OCI-LY3 (cell line): ENCODE data around the gene KRTAP22-1.

Experiments used
- H2AFZ ChIP-seq: fragments of 200-600, 300-600 bp; shearing (Covaris generic); 2 replicates; pipeline ENCODE4 v1.6.0; 2014; ENCODE audit warnings: antibody characterized with exemption, low read depth, low read length
- H3K27ac ChIP-seq: fragments of 200-600, 300-600 bp; sonication (generic); 2 replicates; pipeline ENCODE4 v1.5.1; 2014; ENCODE audit warnings: mild to moderate bottlenecking, low read length, moderate library complexity, mixed read lengths
- H3K27me3 ChIP-seq: fragments of 200-600, 300-600 bp; sonication (generic); 2 replicates; pipeline ENCODE4 v1.6.1; 2014; ENCODE audit warnings: low read depth, low read length, mixed read lengths
- H3K36me3 ChIP-seq: fragments of 200-600, 300-600 bp; sonication (generic); replicated peaks from 2 replicates; pipeline ENCODE3; 2014; ENCODE audit warnings: low read depth, low read length, mixed read lengths
- H3K4me1 ChIP-seq: fragments of 300-600, 200-600 bp; sonication (generic); 2 replicates; pipeline ENCODE4 v1.6.1; 2014; ENCODE audit warnings: low read length, mixed read lengths
- H3K4me2 ChIP-seq: fragments of 200-600, 300-600 bp; sonication (generic); 2 replicates; pipeline ENCODE4 v1.6.1; 2014; ENCODE audit warnings: low read length, mixed read lengths
- H3K4me3 ChIP-seq: fragments of 300-600, 200-600 bp; sonication (generic); 2 replicates; pipeline ENCODE4 v1.5.1; 2014; ENCODE audit warnings: antibody characterized with exemption, mild to moderate bottlenecking, low read length, moderate library complexity
- H3K79me2 ChIP-seq: fragments of 300-600, 200-600 bp; shearing (Covaris generic); 2 replicates; pipeline ENCODE4 v1.6.1; 2014; ENCODE audit warnings: mild to moderate bottlenecking, low read length, mixed read lengths
- H3K9ac ChIP-seq: fragments of 300-600, 200-600 bp; shearing (Covaris generic); 2 replicates; pipeline ENCODE4 v1.6.0; 2014; ENCODE audit warnings: mild to moderate bottlenecking, low read length, moderate library complexity
- H3K9me3 ChIP-seq: fragments of 200-600, 300-600 bp; shearing (Covaris generic); 2 replicates; pipeline ENCODE4 v1.6.1; 2014; ENCODE audit warnings: low read length, mixed read lengths; ENCODE audit not compliant: insufficient read depth
- H4K20me1 ChIP-seq: fragments of 200-600, 300-600 bp; sonication (generic); 2 replicates; pipeline ENCODE4 v1.6.1; 2016; ENCODE audit warnings: low read length, mixed read lengths; ENCODE audit not compliant: insufficient read depth
- CTCF ChIP-seq: fragments of 200-600, 300-600 bp; sonication (generic); IDR thresholded peaks from 2 replicates; pipeline ENCODE4 v1.5.1; 2014; ENCODE audit warnings: antibody characterized with exemption, low read length, low read depth
- EZH2phosphoT487 ChIP-seq: fragments of 200-600 bp; shearing (Covaris generic); IDR thresholded peaks from 2 replicates; pipeline ENCODE4 v1.6.1; 2018; ENCODE audit warnings: antibody characterized with exemption, mixed run types, low read depth

Gene KRTAP22-1

DNA sequence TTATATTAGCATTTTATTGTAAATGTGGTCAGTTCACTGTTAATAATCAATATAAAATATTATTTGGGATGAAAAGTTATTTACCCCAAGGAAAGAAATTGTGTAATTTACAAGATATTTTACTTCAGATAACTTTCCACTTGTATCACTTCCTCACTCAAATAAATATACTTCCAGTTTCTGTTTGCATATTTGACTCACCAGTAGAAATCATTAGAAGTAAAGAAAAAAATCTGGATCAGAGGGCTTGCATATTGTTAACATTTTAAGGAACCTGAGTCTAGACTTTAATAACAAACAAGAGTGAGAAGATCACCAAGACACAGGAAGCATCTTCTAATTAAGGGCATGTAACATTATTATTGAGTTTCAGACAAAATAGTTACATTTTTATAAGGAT is 19.2 kb downstream of the KRTAP22-1 start:
- Histone ChIP-seq H3K9me3 (peaks cover 7% of the 10 kb centered on the region; the same call in 1 of the 2 replicates), H3K4me1 (peaks cover 36% of the 10 kb centered on the region), H3K4me2 (peak overlapping the region; percentile 22; the same call in 1 of the 2 replicates), H3K4me3 (no peak overlapping the region), H3K27me3 (no peaks in the 10 kb centered on the region), H3K9ac (peak overlapping the region; percentile 34; the same call in 1 of the 2 replicates), H2AFZ (no peak overlapping the region), H3K27ac (peak overlapping the region; percentile 81), H4K20me1 (no peaks in the 10 kb centered on the region), H3K36me3 (peaks cover 33% of the 10 kb centered on the region), H3K79me2 (no peaks in the 10 kb centered on the region)
- TF ChIP-seq EZH2phosphoT487 (no peak), CTCF (no peak)

DNA sequence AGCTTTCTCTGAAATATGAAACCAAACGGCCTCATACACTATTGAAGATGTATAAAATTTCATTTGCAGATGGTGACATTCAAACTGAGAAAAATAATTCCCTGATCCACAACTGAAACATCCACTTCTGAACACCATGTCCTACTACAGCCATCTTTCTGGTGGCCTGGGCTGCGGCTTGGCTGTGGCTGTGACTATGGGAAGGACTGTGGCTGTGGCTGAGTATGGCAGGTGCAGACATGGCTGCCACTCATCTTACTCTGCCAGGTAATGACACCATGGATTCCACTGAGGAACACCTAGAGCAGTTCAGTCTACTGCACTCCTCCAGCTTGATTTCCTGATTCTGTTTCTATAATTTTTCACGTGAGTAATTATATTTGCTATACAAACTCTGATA is 19.6 kb downstream of the KRTAP22-1 start, which contains the start of gene KRTAP20-4:
KRTAP20-4 (plus strand) TSS at position 106 of the 400 bp plus-strand sequence.
- no peak within 1 kb of the TSS; the same call in 1 of the 2 replicates for H2AFZ ChIP-seq
- H3K79me2 ChIP-seq: no peaks in the 10 kb centered on the region
- H3K27me3 ChIP-seq: no peaks in the 10 kb centered on the region
- TF ChIP-seq CTCF (no peak), EZH2phosphoT487 (no peak)
- H3K36me3 ChIP-seq: peaks cover 33% of the 10 kb centered on the region
- peak within 1 kb of the TSS; percentile 22; the same call in 1 of the 2 replicates for H3K4me2 ChIP-seq
- peaks cover 32% of the 10 kb centered on the region for H3K4me1 ChIP-seq
- H3K9ac ChIP-seq: peak within 1 kb of the TSS; percentile 34; the same call in 1 of the 2 replicates
- peaks cover 7% of the 10 kb centered on the region; the same call in 1 of the 2 replicates for H3K9me3 ChIP-seq
- H3K27ac ChIP-seq: peak within 1 kb of the TSS; percentile 81
- no peaks in the 10 kb centered on the region for H4K20me1 ChIP-seq
- no peak within 1 kb of the TSS for H3K4me3 ChIP-seq

- no peak overlapping the region for H3K9ac ChIP-seq
- H3K9me3 ChIP-seq: peaks cover 7% of the 10 kb centered on the region; the same call in 1 of the 2 replicates
- TF ChIP-seq CTCF (no peak), EZH2phosphoT487 (no peak)
- peaks cover 18% of the 10 kb centered on the region for H3K36me3 ChIP-seq
- H3K4me1 ChIP-seq: peaks cover 14% of the 10 kb centered on the region
- no peak overlapping the region for H3K27ac ChIP-seq
- H4K20me1 ChIP-seq: no peaks in the 10 kb centered on the region
- no peak overlapping the region for H3K4me3 ChIP-seq
- no peak overlapping the region for H2AFZ ChIP-seq
- no peak overlapping the region for H3K4me2 ChIP-seq
- no peaks in the 10 kb centered on the region for H3K79me2 ChIP-seq
- H3K27me3 ChIP-seq: no peaks in the 10 kb centered on the region
Observed at GRCh38 chr21:30623362-30623761, 22.5 kb downstream of the KRTAP22-1 start.

- Histone ChIP-seq H3K36me3 (peaks cover 1% of the 10 kb centered on the region), H3K27ac (no peak overlapping the region), H3K79me2 (no peaks in the 10 kb centered on the region), H3K27me3 (no peaks in the 10 kb centered on the region), H2AFZ (no peak overlapping the region), H3K4me2 (no peak overlapping the region), H3K4me3 (no peak overlapping the region), H3K9me3 (0 out of 2 replicates have a peak, but pooled peaks cover 1% of the 10 kb centered on the region), H3K4me1 (peaks cover 2% of the 10 kb centered on the region), H4K20me1 (no peaks in the 10 kb centered on the region), H3K9ac (no peak overlapping the region)
- no peak for TF ChIP-seq CTCF
- TF ChIP-seq EZH2phosphoT487: no peak
Observed at GRCh38 chr21:30625449-30626165, 24.7 kb downstream of the KRTAP22-1 start.
